Body of pancreas (tissue), 4 donors: ENCODE data around the gene TSEN34.

Experiments
- CTCF ChIP-seq, 7 experiments: fragments of 450-650 bp in 4 of 7; fragments of 200-600 bp in 3 of 7; sonication (generic) in 3 of 7; IDR thresholded peaks; one replicate each; pipeline ENCODE4 v1.5.1; 2016 to 2019; ENCODE audit warnings: antibody characterized with exemption in 7 of 7
- POLR2A ChIP-seq, 3 donors: fragments of 450-650 bp; IDR thresholded peaks; one replicate each; pipeline ENCODE4 v1.6.1; 2016; ENCODE audit warnings: antibody characterized with exemption in 3 of 3, mild to moderate bottlenecking in 2 of 3

DNA sequence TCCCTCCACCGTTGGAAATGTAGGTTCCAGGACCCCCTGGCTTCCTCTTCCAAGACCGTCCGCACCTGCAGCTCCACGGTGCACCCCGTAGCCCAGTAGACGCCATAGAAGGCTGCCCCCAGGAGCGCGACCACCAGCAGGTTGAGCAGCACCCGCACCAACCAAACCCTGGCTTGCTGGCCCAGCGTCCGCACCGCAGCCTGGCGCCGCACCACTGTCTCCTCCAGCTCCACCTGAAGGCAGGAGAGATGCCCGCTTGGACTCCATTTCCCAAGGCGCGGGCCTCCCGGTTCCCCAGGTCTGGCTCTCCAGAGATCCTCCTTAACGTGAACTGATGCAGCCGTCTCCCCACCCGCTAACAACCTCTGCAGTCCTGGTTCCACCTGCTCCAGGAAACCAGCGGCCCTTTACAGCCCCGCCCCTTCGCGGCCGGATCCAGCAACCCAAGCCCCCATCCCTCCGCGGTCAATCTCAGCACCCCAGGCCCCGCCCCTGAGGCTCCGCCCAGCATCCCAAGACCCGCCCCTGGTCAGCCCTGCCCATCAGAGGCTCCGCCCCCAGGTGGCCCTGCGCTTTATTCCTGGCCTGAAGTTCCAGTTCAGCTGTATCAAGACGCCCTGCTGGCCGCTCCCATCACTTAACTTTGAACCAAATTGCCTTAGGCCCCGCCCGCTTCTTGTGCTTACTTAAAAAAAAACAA, 26.6 kb upstream of the TSEN34 start:
- TF ChIP-seq POLR2A (IDR thresholded peaks at IDR 0.05) (peak in 1 of 3 donors; percentile 11), CTCF (IDR thresholded peaks at IDR 0.05) (no peak)
